GM21529 (cell line): Measurements from ENCODE around the gene SPAG8.

Experiments used
- ATAC-seq: cut with Tn5 transposase; IDR thresholded peaks from one replicate; pipeline ENCODE4 v1.9.1; 2021; ENCODE audit not compliant: unreplicated experiment

Gene SPAG8

DNA sequence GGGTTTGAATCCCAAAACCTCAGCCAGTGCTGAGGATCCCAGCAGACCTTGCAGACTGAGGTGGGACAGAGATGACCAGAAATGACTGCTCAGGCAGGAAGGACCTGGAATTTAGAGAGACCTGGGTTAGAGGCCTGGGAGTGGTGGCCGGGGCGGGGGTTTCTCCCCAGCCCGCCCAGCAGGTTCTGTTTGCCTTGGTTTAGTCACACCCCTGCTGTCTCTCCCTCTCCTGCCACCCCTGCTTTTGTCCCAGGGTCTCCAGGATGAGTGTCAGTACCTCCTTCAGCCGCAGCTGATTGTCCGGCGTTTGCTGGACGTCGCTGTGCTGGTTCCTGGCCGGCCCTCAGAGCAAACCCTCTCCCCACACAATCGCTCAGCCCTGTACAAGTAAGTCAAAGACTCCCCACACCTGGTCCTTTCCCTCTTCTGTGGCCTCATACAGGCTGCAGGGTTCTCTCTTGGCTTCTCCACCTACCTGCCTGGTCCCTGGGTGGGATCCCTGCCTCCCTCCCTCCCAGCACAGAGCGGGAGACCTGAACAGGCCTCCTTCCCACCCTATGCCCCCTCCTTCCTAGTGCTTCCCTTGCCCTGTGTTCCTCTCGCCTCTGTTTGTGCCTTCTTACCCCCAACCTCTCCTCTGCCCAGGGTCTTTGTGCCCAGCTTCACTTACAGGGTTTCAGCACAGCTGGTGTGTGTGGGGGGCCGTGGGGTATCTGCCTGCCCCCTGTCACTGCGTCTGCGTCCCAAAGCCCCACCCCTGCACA, 29.0 kb upstream of the SPAG8 start:
- ATAC-seq = no peak

DNA sequence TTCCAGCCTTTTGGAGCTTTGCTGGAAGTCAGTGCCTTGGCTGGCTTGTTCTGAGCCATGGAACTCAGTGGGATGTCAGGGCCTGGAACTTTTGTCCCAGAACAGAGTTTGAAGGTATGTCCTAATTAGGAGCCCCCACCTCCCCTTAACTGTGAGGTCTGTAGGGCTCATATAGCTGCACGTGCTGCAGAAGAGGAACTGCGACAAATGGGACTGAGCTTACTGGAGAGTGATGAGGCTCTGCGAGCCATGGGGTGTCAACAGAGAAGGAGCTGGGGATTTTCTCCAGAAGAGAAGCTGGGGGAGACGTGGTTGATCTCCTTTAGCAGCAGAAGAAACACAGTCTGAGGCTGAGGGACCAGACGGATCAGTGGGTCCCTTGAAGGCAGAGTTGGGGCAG, 27.9 kb upstream of the SPAG8 start:
- ATAC-seq = no peak

DNA sequence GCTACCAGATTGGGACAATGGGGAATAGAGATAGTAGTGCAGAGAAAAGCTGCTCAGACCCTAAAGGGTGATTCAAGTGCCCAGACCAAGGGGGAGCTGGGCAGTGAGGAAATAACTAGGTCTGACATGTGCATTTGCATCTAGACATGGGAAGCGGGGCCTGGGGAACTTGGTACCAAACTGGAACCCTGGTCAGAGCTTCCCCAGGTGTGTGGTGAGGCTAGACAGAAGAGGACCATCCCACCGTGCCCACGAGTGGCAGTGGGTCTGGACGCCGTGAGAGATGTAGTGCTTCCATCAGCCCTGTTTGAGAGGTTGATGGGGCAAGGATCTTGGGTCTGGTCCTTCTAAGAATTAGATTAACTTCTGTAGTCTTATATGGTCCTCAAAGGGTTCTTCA, 24.5 kb upstream of the SPAG8 start:
- ATAC-seq = no peak

DNA sequence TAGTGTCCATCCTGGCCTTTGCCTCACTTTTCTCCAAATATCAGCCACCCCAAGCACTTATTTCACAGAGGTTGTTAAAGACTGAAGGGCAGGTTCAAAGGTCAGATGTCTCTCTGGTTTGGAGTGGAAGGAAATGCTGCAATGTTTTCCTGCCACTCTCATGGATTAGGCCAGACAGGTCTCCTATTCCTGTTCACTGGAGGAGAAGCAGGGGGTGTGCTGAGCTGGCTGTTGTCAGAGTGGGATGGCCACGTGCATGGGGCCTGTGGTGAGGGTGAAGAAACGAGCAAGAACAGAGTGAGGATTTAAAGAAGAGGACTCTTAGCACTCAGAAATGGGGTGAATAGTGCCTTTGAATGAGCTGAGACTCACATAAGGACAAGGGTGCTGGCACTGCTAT, 23.7 kb upstream of the SPAG8 start:
- ATAC-seq = no peak

DNA sequence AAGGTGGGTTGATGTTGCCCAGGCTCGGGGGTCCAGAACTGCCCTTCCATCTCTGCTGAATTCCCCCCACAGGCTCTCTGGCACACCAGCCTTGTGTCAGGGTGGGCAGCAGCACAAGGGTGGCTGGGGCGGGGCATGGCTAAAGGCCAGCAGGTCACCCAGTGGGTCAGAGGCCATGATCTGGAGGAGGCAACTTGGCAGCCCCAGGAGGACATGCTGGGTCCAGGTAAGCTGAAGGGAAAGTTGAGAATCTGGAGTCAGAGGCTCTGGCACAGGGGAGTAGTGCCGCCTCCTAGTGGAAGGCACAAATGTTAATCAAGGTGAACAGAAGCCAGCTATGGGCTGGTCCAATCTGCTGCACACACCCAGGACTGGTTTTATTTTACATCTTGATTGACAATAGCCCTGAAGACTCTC, 23.2 kb upstream of the SPAG8 start:
- no peak for ATAC-seq

DNA sequence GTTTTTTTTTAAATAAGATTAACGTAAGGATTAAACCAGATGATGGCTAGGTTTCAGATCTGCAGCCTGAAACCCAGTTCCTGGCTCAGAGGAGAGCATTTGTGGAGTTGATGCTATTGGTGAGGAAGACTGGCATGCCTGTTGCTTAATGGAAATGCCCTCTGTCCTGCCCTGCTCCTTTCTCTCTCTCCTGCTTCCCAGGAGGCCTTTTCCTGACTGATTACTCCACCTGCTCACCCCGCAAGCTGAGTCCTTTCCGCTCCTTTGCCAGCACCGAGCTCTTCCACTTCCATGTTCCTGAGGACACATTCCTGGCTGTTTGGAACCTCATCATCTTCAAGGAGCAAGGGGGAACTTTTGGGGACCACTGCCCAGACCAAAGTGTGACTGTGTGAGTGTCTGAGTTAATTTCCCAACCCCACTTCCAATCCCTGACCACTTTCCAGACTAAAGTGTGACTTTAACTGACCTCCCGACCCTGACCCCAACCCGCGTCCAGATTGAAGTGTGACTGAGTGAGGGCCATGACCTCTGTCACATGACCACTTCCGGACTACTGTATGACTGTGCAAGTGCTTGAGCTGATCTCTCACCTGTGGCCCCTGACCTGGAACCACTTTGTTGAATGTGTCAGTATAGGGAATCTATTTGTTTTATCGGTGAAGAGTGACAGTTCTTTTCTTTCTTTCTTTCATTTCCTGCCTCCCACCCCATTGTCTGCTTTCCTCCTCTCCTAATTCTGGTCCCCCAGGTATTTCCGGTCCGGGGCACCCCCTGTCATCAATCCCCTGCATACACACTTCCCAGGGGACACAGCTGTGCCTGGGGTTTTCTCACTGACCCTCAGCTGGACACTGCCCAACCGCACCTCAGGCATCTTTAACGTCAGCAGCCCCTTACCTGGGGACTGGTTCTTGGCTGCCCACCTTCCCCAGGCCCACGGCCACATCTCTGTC, 22.5 kb upstream of the SPAG8 start:
- ATAC-seq = no peak

DNA sequence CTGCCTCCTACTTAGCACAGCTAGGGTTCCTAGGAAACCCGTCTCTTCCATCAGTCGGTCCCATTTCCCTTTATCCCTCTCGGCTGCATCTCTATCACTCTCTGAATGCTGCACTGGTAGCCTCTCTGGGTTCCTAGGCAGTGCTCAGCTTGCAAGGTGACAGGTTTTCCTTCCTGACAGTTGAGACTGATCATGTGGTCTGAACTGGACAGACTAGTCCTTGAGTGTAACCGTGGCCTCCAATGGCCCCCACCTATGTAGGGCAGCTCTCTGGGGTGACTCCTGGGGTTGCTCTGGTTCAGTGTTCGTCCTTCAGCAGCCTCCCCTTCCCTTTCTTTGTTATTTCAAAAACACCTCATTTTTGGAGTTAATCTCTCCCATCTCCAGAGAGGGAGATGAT, 20.8 kb upstream of the SPAG8 start:
- no peak for ATAC-seq

DNA sequence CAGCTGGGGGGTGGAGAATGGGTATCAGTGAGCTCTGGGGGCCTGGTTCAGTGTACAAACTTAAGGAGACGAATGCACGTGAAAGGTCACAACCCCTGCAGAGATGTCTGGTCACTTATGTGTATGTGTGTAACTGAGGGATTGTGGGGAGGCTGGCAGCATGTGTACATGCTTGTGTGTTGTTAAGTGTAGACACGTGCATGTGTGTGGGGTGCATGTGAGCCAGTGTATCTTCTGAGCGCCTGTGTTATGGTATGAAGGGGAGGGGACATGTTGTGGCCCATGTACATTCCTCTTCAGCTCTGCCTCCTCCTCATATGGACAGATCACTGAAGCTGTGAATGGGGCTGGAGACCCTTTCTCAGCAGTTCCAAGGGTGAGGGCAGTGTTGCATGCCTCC, 19.0 kb upstream of the SPAG8 start:
- ATAC-seq = no peak

DNA sequence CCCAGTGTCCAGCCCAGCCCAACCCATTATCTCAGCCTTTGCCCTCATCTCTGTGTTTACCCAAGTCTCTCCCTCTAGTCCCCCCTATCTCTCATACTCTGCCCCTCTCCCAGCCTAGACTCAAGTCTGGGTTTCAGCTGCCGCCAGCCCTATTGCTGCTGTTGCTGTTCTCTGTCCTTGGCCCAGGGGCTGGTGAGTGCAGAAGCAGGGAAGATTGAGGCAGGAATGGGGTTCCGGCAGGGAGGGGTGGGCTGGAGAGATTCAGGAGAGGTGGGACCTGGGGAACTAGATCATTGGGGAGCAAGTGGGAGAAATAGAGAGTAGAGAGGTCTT, 17.7 kb upstream of the SPAG8 start:
- ATAC-seq = no peak

DNA sequence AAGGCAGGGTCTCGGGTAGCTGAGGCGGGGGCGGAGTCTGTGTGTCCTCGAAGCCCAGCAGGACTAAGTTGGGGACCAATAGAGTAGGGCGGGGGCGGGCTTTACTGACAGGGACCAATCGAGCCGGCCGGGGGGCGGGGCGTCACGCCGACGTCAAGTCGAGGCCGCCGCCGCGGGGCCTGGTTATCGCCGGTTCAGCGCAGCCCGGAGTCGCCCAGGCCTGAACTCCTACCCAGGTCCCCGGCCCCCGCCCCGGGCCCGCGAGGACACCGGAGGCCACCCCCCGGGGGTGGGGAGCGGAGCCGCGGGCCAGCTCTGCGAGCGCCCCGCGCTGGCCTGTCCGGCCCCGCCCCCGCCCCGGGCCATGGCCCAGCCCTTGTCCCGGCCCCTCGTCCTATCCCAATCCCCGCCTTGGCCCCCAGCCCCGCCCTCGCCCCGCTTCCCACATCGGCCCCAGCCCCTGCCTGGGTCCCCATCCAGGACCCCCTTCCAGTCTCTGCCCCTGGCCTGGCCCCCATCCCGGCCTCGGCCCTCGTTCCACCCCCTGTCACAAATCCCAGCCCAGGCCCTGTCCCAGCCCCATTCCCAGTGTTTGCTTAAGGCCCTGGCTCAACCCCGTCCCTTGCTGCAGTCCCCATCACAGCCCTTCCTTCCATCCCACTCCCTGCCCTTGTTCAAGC, 17.2 kb upstream of the SPAG8 start, which contains the start of gene TMEM8B:
TSS of gene TMEM8B (plus strand) at position 145 of the 680 bp plus-strand sequence. CDS start at position 365, 220 bp downstream.
- peak; percentile 78 for ATAC-seq

DNA sequence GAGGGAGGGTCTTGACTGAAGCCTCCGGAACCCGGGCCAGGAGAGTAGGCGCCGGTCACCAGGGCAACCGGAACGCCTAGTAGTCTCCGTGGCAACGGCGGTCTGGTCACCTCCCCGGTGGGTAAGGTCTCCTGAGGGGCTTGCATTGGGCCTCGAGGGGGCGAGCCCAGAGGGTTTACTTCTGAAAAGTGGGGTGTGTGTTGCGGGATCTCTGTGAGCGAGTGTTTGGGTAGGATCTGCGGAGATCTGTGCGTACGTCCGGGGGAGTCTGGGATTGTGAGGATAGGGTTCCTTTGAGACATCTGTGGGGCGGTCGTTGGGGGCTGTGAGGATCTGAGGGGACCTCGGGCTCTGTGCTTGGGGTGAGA, 16.6 kb upstream of the SPAG8 start, which contains the start of gene FAM221B:
TSS of gene FAM221B (minus strand) at position 17 of the 368 bp plus-strand sequence. CDS start 2,571 bp downstream, outside the sequence.
- peak; percentile 1 for ATAC-seq

DNA sequence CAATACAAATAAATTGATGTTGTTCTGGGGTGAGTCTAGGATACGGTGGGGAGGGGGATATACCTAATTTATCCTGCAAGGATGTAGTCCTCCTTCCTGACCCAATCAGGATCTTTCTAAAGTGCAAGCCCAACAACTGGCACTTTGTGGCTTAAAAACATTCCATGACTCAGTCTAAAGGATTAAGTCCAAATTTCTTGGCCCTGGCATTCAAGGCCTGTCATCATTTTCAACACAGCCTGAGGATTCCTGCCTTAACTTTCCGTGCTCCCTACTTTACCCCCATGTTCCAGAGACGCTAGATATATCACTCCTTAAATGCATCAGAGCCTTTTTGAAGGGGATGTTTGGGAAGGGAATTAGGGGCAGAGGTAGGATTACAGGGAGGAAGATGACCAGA, 15.4 kb upstream of the SPAG8 start:
- no peak for ATAC-seq

DNA sequence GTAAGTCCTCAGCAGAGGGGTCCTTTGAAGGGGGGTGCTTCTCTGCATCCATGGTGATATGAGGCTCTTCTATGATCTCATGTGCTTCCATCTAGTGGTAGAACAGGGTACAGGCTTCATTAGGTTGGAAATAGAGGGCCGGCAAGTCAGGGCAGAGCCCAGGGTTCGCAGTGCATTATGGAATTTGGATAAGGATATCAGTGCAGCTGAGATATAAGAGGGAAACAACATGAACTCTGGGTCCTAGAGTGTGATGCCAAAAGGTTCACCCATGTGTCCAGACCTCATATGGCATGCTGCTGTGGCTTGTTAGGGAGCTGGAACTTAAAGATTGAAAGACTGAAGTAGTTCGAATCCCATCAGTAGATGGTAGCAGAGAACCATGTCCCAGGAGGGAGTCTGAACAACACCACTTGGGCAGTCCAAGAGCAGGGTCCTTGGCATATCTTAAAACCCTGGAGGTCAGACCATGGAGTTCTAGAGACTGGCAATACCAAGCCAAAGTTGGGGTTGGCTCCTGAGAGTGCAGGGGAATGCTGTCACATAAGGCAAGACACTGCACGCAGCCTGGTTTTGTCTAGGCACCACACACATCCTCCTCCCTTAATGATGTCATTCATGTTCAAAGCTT, 14.1 kb upstream of the SPAG8 start:
- ATAC-seq = peak; percentile 44

DNA sequence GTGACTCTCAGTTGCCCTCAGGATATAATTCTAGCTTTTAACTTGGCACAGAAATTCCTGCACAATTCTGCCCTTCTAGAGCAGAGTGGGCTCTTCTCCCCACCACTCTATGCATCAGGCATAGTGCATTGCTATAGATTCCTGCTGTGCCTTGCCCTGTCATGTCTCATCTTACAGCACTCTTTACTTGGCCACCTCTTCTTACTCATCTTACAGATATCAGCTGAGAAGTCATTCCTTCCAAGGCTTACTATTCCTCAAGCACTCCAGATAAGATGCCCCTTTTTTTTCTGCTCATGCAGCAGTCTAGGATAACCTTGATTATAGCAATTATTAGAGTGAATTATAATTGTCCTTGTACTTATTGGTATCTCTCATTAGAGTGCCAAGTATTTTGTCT, 10.9 kb upstream of the SPAG8 start:
- no peak for ATAC-seq

DNA sequence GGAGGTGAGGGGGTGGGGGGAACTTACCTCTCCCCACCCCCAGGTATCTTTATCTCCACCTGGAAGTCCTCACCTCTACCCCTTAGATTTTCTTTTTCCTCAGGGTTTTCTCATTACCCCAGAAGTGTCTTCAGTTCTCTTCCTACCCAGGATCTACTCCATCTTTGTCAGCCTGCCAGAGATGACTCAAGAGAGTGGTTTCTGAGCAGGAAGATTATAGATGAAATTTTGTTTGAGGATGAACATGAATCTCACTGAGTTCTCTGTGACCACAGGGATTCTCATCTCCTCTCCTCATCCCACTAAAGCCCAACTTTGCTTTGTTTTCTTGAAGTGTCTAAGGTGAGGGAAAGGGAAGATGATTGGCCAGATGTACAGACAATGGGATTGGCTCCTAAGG, 8.0 kb upstream of the SPAG8 start:
- no peak for ATAC-seq

DNA sequence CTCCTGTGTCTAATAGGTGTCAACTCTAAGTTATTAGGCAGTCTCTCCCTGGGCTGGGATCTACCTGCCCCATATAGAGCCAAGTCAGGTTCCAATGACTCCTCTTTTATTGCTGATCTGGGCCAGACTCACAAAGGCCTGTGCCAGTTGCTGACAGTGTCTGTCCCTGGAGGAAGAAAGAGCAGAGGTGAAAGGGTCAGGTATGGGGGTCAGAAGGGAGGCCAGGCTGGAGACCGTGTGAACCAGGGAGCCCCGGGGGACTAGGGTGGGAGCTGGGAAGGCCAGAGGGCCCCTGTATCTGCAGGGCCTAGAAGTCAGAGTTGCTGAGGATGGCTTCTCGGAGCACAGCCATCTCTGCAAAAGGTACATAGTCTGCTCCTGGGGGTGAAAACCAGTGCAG, 6.3 kb upstream of the SPAG8 start:
- no peak for ATAC-seq

DNA sequence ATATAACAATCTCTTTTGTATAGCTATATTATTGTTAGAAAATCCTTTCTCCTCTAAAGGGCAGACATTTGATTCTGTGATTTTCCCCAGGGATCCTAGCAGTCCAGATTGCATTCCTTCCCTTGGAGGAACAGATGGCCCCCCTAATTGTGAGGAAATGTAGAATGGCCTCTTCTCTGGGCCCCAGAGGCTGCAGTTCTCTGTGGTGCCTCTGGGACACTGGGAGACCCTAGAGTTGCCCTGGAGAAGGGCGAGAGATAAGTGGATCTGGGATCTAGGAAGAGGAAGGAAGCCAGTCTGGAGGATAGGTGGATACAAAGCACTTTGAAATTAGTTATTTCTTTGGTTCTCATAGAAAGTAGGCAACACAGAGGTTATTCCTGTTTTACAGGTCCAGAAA, 4.6 kb upstream of the SPAG8 start:
- ATAC-seq = no peak

DNA sequence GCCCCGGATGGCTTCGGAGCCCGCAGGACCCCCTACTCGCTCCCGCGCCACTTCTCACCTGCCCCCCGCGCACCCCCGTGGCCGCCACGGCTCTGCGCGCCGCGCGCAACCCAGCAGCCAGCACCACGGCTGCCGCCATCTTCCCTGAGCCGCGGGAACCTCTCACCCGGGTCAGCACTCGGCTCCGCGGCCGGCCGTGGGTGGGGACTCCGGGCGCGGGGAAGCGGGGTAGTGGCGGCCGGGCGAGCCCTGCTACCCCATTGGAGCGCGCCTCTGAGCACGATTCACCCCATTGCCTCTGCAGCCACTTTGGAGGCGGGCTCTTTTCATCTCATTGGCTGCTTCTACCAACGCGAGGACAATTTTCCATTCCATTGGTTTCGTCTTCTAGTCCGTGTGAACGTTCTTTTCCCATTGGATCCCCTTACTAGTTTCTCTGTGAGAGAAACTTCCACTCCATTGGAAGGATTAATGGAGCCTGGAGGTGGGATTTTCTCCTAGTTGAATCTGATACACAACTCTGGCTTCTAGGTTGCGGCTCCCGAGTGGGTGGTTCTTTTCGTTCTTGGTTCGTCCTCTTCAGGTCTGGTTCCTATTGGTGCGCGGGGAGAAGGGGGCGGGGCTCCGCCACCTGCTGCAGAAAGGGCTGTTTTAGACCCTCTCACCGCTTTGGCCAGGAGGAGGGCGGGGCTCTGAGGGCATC, 2.9 kb upstream of the SPAG8 start, which contains the start of gene HINT2:
TSS of gene HINT2 (minus strand) at position 202 of the 703 bp plus-strand sequence. CDS start at position 139, 63 bp downstream.
- peak; percentile 74 for ATAC-seq

DNA sequence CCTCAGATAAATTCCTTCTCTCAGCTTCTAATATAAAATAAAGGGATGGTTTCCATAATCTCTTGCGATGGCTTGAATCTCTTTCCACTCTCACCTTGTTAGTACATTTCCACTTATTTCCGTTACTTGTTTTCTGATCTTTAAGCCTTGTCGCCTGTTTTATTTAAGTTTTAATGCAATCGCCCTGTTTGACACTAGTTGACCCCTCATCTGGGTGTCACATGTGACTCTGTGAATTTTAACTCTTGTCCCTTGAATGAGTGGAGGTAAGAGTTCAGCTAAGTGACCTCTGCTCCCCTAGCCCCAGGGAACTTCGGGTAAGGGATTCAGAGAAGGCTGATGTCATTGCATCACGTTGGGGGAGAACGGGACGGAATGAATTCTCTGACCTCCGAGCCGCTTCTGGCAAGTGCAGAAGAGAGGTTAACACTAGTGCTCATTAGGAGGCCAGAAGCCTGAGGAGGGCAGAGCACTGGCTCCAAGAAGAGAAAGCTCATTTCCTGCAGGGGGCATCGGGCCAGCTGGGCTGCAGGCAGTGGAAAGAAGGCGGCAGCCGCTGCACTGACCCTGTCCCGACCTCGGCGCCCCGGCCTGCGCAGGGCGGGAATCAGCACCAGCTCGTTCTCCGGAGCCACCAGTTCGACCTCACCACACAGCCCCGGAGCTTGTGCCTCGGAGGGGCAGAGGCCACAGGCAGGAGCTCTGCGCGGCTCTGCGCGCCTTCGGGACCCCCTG, 2.2 kb upstream of the SPAG8 start:
- ATAC-seq = peak; percentile 33
